Measurements from ENCODE around the gene MAGI1. TPM values are rescaled to one million over a fixed set of nuclear protein-coding genes. Genes with fewer than 3 reads are reported as not detected.

Gene MAGI1
- total RNA-seq, 4 donors from 2014 or later, result 17.2 to 40.8 (median 28.1) TPM

DNA sequence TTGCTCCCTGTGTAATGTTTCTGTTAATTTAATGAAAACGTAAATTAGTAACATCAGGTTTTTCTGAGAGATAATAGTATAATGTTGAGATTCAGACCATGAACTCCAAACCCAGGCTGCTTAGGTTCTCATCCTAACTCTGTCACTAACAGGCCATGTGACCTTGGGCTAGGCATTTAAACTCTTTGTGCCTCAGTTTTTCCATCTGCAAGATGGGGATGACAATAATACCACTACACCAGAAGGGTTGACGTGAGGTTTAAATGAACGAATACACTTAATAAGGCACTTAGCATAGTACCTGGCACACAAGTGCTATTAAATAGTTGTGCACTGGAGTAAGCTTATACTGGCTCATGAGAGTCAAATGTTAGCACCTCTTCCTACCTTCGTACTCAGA is 370.8 kb downstream of the MAGI1 start:
- ATAC-seq, result no peak
- no peak overlapping the region for H3K27ac ChIP-seq
- no peaks in the 10 kb centered on the region for H3K9me3 ChIP-seq
- no peaks in the 10 kb centered on the region for H3K27me3 ChIP-seq
- 96 to 100% methylated on average over 3 to 4 of the region's 4 CpGs for WGBS, 2 donors (ENCODE audit: low coverage in 1 of 2)
- no peaks in the 10 kb centered on the region for H3K36me3 ChIP-seq
- H3K4me3 ChIP-seq, result no peak overlapping the region
- H3K4me1 ChIP-seq, result no peaks in the 10 kb centered on the region
- TF ChIP-seq POLR2AphosphoS5 (IDR thresholded peaks at IDR 0.05) (no peak), EP300 (IDR thresholded peaks at IDR 0.05) (no peak), POLR2A (IDR thresholded peaks at IDR 0.05) (no peak)
- TF ChIP-seq, protein P1, sequence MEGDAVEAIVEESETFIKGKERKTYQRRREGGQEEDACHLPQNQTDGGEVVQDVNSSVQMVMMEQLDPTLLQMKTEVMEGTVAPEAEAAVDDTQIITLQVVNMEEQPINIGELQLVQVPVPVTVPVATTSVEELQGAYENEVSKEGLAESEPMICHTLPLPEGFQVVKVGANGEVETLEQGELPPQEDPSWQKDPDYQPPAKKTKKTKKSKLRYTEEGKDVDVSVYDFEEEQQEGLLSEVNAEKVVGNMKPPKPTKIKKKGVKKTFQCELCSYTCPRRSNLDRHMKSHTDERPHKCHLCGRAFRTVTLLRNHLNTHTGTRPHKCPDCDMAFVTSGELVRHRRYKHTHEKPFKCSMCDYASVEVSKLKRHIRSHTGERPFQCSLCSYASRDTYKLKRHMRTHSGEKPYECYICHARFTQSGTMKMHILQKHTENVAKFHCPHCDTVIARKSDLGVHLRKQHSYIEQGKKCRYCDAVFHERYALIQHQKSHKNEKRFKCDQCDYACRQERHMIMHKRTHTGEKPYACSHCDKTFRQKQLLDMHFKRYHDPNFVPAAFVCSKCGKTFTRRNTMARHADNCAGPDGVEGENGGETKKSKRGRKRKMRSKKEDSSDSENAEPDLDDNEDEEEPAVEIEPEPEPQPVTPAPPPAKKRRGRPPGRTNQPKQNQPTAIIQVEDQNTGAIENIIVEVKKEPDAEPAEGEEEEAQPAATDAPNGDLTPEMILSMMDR (IDR thresholded peaks at IDR 0.05), result no peak

DNA sequence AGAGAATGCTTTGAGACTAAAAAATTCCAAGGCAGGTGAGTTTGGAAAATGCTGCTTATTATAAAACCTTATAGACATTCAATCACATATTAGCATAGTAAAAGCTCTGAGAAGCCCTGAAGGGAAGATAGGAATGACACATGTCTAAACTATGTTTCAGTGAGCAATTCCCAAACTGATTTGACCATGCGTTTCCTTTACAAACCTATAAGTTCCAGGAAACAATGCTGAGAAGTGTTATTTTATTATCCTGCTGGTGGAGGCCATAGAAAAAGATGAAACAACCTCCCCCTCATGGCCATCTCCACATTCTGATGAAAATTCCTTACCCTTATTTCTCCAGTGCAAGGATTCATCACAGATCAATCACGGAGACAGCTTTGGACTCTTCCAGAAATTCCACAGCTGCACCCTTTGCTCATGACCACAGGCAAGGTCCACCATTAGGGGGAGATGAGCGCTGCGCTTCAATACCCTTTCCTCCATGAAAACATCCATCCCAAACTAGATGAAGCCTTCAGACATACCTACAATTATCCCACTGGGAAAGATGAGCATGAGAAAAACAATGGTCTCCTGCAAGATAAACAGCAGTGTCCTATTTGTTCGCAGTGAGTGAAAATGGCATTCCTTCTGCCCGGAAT is 372.1 kb downstream of the MAGI1 start:
- no peaks in the 10 kb centered on the region for H3K4me1 ChIP-seq
- no peaks in the 10 kb centered on the region for H3K27me3 ChIP-seq
- no peak for ATAC-seq
- H3K36me3 ChIP-seq, result no peaks in the 10 kb centered on the region
- H3K4me3 ChIP-seq, result no peak overlapping the region
- no peak for TF ChIP-seq EP300 (IDR thresholded peaks at IDR 0.05)
- TF ChIP-seq, protein P1 (IDR thresholded peaks at IDR 0.05), result no peak
- TF ChIP-seq POLR2A (IDR thresholded peaks at IDR 0.05), result no peak
- TF ChIP-seq POLR2AphosphoS5 (IDR thresholded peaks at IDR 0.05), result no peak
- H3K27ac ChIP-seq, result no peak overlapping the region
- H3K9me3 ChIP-seq, result no peaks in the 10 kb centered on the region
- WGBS, 2 donors (ENCODE audit: low coverage in 1 of 2), result 83 to 92% methylated on average over 3 to 6 of the region's 6 CpGs

DNA sequence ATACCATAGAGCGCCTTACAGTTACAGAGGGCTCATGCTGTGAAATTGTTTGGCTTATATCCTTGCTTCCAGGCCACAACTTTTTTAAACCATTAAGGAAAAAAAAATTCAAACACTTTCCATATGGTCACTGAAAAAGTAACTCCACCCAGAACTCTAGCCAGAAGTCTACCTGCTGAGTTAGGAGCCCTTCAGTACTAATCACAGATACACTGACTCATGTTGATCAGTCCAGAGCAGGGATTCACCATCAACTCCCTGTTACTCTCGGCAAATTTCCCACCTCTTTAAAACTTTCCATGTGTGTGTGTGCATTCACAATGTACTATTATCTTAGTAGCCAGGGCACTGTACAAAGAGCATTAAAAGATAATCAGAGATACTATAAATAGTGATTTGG is 372.8 kb downstream of the MAGI1 start:
- H3K9me3 ChIP-seq, result no peaks in the 10 kb centered on the region
- no peak overlapping the region for H3K27ac ChIP-seq
- no peaks in the 10 kb centered on the region for H3K27me3 ChIP-seq
- TF ChIP-seq, protein P1 (IDR thresholded peaks at IDR 0.05), result no peak
- no peaks in the 10 kb centered on the region for H3K36me3 ChIP-seq
- no peaks in the 10 kb centered on the region for H3K4me1 ChIP-seq
- no peak overlapping the region for H3K4me3 ChIP-seq
- ATAC-seq, result no peak
- 85 to 100% methylated on average over 2 of the region's 2 CpGs for WGBS, 2 donors (ENCODE audit: low coverage in 1 of 2)

DNA sequence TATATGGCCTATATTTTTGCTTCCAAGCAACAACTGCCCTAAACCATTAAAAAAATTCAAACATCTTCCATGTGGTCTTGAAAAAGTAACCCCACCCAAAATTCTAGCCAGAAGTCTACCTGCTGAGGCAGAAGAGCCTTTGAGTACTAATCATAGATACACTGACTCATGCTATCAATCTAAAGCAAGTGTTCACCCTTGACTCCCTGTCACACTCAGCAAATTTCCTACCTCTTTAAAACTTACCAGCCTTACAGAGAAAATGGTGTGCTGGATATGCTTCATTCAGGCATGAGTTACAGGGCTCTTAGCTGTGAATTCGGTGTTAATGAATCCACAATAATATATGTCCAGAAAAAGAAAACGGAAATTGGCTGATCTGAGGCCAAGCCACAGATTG is 373.8 kb downstream of the MAGI1 start:
- no peaks in the 10 kb centered on the region for H3K4me1 ChIP-seq
- H3K36me3 ChIP-seq, result no peaks in the 10 kb centered on the region
- WGBS, 2 donors (ENCODE audit: low coverage in 1 of 2), result 75 to 76% methylated on average over 1 to 2 of the region's 2 CpGs
- H3K27me3 ChIP-seq, result no peaks in the 10 kb centered on the region
- H3K4me3 ChIP-seq, result no peak overlapping the region
- no peaks in the 10 kb centered on the region for H3K9me3 ChIP-seq
- no peak for ATAC-seq
- TF ChIP-seq POLR2A (IDR thresholded peaks at IDR 0.05) (no peak), EP300 (IDR thresholded peaks at IDR 0.05) (no peak), POLR2AphosphoS5 (IDR thresholded peaks at IDR 0.05) (no peak)
- TF ChIP-seq, protein P1 (IDR thresholded peaks at IDR 0.05), result no peak
- no peak overlapping the region for H3K27ac ChIP-seq

DNA sequence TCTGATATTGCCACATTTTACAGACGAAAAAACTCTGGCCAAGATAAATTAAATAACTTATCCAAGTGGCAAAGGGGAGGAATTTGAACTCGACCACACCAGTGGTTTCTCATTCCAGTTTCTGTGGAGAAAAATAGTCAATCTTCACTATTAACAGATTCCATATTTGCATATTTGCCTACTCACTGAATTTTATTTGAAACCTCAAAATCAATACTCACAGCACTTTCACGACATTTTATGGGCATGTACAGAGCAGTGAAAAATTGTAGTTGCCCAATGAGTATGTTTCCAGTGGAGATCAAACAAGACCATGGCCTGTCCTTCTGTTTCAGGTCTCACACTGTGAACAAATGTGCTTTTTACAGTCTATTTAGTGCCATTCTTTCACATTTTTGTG is 374.3 kb downstream of the MAGI1 start:
- TF ChIP-seq POLR2A (IDR thresholded peaks at IDR 0.05) (no peak), EP300 (IDR thresholded peaks at IDR 0.05) (no peak), POLR2AphosphoS5 (IDR thresholded peaks at IDR 0.05) (no peak)
- TF ChIP-seq, protein P1 (IDR thresholded peaks at IDR 0.05), result no peak
- H3K4me3 ChIP-seq, result no peak overlapping the region
- no peak for ATAC-seq
- H3K27me3 ChIP-seq, result no peaks in the 10 kb centered on the region
- WGBS, 2 donors (ENCODE audit: low coverage in 1 of 2), result 86 to 95% methylated on average over 2 to 3 of the region's 3 CpGs
- no peak overlapping the region for H3K27ac ChIP-seq
- H3K9me3 ChIP-seq, result no peaks in the 10 kb centered on the region
- H3K36me3 ChIP-seq, result no peaks in the 10 kb centered on the region
- peaks cover 0 to 2% (median 0%) of the 10 kb centered on the region in 3 donors for H3K4me1 ChIP-seq
